DND-41 (cell line): ENCODE results near the gene RASGRP2.

Experiments used
- CTCF ChIP-seq: IDR thresholded peaks from 2 replicates; pipeline ENCODE4 v1.5.1; 2012; ENCODE audit warnings: borderline replicate concordance, low read length, moderate library complexity, mild to moderate bottlenecking; ENCODE audit not compliant: poor library complexity, severe bottlenecking; ENCODE audit errors: extremely low read depth
- EZH2 ChIP-seq: IDR thresholded peaks from 3 replicates; pipeline ENCODE4 v1.6.1; 2012; ENCODE audit warnings: borderline replicate concordance, low read depth, mild to moderate bottlenecking, moderate library complexity, low read length, inconsistent platforms; ENCODE audit not compliant: severe bottlenecking

- TF ChIP-seq EZH2 = no peak
- TF ChIP-seq CTCF = no peak
Measured at GRCh38 chr11:64715110-64715509, 28.8 kb downstream of the RASGRP2 start.
